Liver (tissue), 3 donors: Measurements from ENCODE around the gene EHMT1.

Experiments used
- GABPA ChIP-seq, 2 donors: IDR thresholded peaks in 1 of 2; conservative IDR thresholded peaks in 1 of 2; 2 replicates each; pipeline ENCODE4 v1.6.1; 2016; ENCODE audit warnings: antibody characterized with exemption in 2 of 2, mild to moderate bottlenecking in 1 of 2, moderate library complexity in 1 of 2
- SP1 ChIP-seq: IDR thresholded peaks from 2 replicates; pipeline ENCODE4 v1.6.1; 2018; ENCODE audit warnings: antibody characterized with exemption, mild to moderate bottlenecking
- TAF1 ChIP-seq: conservative IDR thresholded peaks from 2 replicates; pipeline ENCODE4 v1.6.1; 2016; ENCODE audit warnings: antibody characterized with exemption, mild to moderate bottlenecking
- YY1 ChIP-seq: IDR thresholded peaks from 2 replicates; pipeline ENCODE4 v1.6.1; 2016; ENCODE audit warnings: antibody characterized with exemption, mild to moderate bottlenecking
- TF ChIP-seq, protein P1 (sequence below): fragments of 150-350 bp; IDR thresholded peaks from 2 replicates; pipeline ENCODE4 v1.5.1; 2017; ENCODE audit warnings: improper control_type of control experiment, low read depth, low read length; ENCODE audit not compliant: missing input control
- donor health status: healthy.
- donor health status: healthy.

DNA sequence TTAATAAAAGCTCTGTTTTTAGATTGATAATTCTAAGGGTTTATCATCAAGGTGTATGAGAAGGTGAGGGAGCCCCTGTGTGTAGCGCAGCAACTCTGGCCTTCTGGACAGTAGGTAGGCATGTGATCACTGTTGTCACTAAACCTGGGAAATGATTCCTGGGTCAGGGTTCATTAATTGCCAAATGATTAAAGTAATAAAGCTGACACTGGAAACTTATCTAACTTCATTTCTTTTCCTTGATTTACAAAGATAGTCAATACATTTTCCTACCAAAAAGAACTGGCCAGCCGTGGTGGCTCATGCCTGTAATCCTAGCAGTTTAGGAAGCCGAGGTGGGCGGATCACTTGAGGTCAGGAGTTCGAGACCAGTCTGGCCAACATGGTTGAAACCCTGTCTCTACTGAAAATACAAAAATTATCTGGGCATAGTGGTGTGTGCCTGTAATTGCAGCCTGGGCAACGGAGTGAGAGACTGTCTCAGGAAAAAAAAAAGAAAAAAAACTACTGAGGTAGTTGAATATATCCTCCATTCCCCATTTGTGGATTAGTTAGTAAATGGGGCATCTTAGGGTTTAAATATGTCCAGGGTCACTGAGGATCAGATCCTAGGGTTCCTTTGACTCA is 2.4 kb downstream of the EHMT1 start:
- TF ChIP-seq, protein P1, sequence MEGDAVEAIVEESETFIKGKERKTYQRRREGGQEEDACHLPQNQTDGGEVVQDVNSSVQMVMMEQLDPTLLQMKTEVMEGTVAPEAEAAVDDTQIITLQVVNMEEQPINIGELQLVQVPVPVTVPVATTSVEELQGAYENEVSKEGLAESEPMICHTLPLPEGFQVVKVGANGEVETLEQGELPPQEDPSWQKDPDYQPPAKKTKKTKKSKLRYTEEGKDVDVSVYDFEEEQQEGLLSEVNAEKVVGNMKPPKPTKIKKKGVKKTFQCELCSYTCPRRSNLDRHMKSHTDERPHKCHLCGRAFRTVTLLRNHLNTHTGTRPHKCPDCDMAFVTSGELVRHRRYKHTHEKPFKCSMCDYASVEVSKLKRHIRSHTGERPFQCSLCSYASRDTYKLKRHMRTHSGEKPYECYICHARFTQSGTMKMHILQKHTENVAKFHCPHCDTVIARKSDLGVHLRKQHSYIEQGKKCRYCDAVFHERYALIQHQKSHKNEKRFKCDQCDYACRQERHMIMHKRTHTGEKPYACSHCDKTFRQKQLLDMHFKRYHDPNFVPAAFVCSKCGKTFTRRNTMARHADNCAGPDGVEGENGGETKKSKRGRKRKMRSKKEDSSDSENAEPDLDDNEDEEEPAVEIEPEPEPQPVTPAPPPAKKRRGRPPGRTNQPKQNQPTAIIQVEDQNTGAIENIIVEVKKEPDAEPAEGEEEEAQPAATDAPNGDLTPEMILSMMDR, result peak; percentile 30
- TF ChIP-seq YY1 (no peak), GABPA (IDR thresholded peaks at IDR 0.05 in 1 of 2, conservative IDR thresholded peaks at IDR 0.05 in 1 of 2) (no peak), SP1 (no peak), TAF1 (no peak)
